ENCODE data around the gene NEDD4L.

The NEDD4L gene

GRCh38 chr18:58116818-58117217 lies 72.8 kb downstream of the NEDD4L start:
- no peak for DNase-seq

- peak in 8 of 51 donors; percentile 6 to 25 (median 15) for DNase-seq
These were observed 73.9 kb downstream of the NEDD4L start for GRCh38 chr18:58117786-58118403.

GRCh38 chr18:58118536-58118935 lies 74.5 kb downstream of the NEDD4L start:
- DNase-seq: no peak

GRCh38 chr18:58119819-58120218 lies 75.8 kb downstream of the NEDD4L start:
- DNase-seq: no peak

GRCh38 chr18:58124475-58124874 lies 80.4 kb downstream of the NEDD4L start:
- DNase-seq: no peak

GRCh38 chr18:58125183-58125582 lies 81.2 kb downstream of the NEDD4L start:
- no peak for DNase-seq

- no peak for DNase-seq
These were observed 81.7 kb downstream of the NEDD4L start for GRCh38 chr18:58125756-58126155.

GRCh38 chr18:58128381-58129374 lies 84.7 kb downstream of the NEDD4L start:
- DNase-seq: no peak

- no peak for DNase-seq
These were observed 88.7 kb downstream of the NEDD4L start for GRCh38 chr18:58132595-58133261.

- DNase-seq: no peak
These were observed 91.2 kb downstream of the NEDD4L start for GRCh38 chr18:58135183-58135641.

GRCh38 chr18:58135701-58136331 lies 91.8 kb downstream of the NEDD4L start:
- DNase-seq: peak in 38 of 51 donors; percentile 8 to 78 (median 34)

GRCh38 chr18:58136879-58137278 lies 92.9 kb downstream of the NEDD4L start:
- no peak for DNase-seq

GRCh38 chr18:58139459-58140386 lies 95.7 kb downstream of the NEDD4L start:
- no peak for DNase-seq

- DNase-seq: peak in 18 of 51 donors; percentile 4 to 64 (median 30)
These were observed 96.6 kb downstream of the NEDD4L start for GRCh38 chr18:58140387-58141325.

GRCh38 chr18:58143386-58143785 lies 99.4 kb downstream of the NEDD4L start:
- no peak for DNase-seq

GRCh38 chr18:58144106-58144505 lies 100.1 kb downstream of the NEDD4L start:
- DNase-seq: no peak

- no peak for DNase-seq
These were observed 100.8 kb downstream of the NEDD4L start for GRCh38 chr18:58144671-58145285.

GRCh38 chr18:58146099-58146498 lies 102.1 kb downstream of the NEDD4L start:
- no peak for DNase-seq

Data from hypothalamus (tissue), 51 donors.